ENCODE results near the gene FBXW11. TPM values are rescaled to one million over a fixed set of nuclear protein-coding genes. Genes with fewer than 3 reads are reported as not detected.
"Not testable (repeated sequence)": the region's sequence is repeated elsewhere in the genome, so short reads cannot be mapped to it uniquely, and the experiment has no call there.

The FBXW11 gene
- total RNA-seq, 1 experiment from 2014 or later: 56.3 TPM

GRCh38 chr5:171913987-171914273, 92.5 kb downstream of the FBXW11 start:
- no peak for DNase-seq (ENCODE audit: low spot score)

- no peak for DNase-seq (ENCODE audit: low spot score)
These were observed 95.3 kb downstream of the FBXW11 start for GRCh38 chr5:171911152-171911551.

GRCh38 chr5:171908638-171909037, 97.8 kb downstream of the FBXW11 start:
- DNase-seq (ENCODE audit: low spot score): no peak

GRCh38 chr5:171907725-171908343, 98.6 kb downstream of the FBXW11 start:
- DNase-seq (ENCODE audit: low spot score): peak; percentile 48

GRCh38 chr5:171906703-171907590, 99.5 kb downstream of the FBXW11 start:
- no peak for DNase-seq (ENCODE audit: low spot score)

GRCh38 chr5:171906066-171906570, 100.3 kb downstream of the FBXW11 start:
- DNase-seq (ENCODE audit: low spot score): no peak

GRCh38 chr5:171904886-171905285, 101.6 kb downstream of the FBXW11 start:
- no peak for DNase-seq (ENCODE audit: low spot score)

- no peak for DNase-seq (ENCODE audit: low spot score)
These were observed 104.7 kb downstream of the FBXW11 start for GRCh38 chr5:171901764-171902163.

GRCh38 chr5:171899792-171900191, 106.6 kb downstream of the FBXW11 start:
- no peak for DNase-seq (ENCODE audit: low spot score)

- DNase-seq (ENCODE audit: low spot score): no peak
These were observed 107.6 kb downstream of the FBXW11 start for GRCh38 chr5:171898879-171899278.

GRCh38 chr5:171898386-171898785, 108.1 kb downstream of the FBXW11 start:
- DNase-seq (ENCODE audit: low spot score): no peak

GRCh38 chr5:171897231-171897630, 109.2 kb downstream of the FBXW11 start:
- no peak for DNase-seq (ENCODE audit: low spot score)

- no peak for DNase-seq (ENCODE audit: low spot score)
These were observed 111.4 kb downstream of the FBXW11 start for GRCh38 chr5:171895081-171895480.

- no peak for DNase-seq (ENCODE audit: low spot score)
These were observed 113.0 kb downstream of the FBXW11 start for GRCh38 chr5:171893290-171893886.

GRCh38 chr5:171891595-171891994, 114.8 kb downstream of the FBXW11 start:
- DNase-seq (ENCODE audit: low spot score): no peak

GRCh38 chr5:171891150-171891549, 115.3 kb downstream of the FBXW11 start:
- no peak for DNase-seq (ENCODE audit: low spot score)

GRCh38 chr5:171888051-171888481, 118.4 kb downstream of the FBXW11 start:
- DNase-seq (ENCODE audit: low spot score): no peak

GRCh38 chr5:171886037-171886436, 120.4 kb downstream of the FBXW11 start:
- DNase-seq (ENCODE audit: low spot score): not testable (repeated sequence)

- no peak for DNase-seq (ENCODE audit: low spot score)
These were observed 124.3 kb downstream of the FBXW11 start for GRCh38 chr5:171882118-171882517.

- DNase-seq (ENCODE audit: low spot score): no peak
These were observed 132.2 kb downstream of the FBXW11 start for GRCh38 chr5:171874234-171874633.

- no peak for DNase-seq (ENCODE audit: low spot score)
These were observed 133.8 kb downstream of the FBXW11 start for GRCh38 chr5:171872666-171873065.

GRCh38 chr5:171871711-171872110, 134.7 kb downstream of the FBXW11 start:
- no peak for DNase-seq (ENCODE audit: low spot score)

GRCh38 chr5:171869956-171870355, 136.5 kb downstream of the FBXW11 start:
- DNase-seq (ENCODE audit: low spot score): no peak
